Endothelial cell of umbilical vein (primary cell): Measurements from ENCODE around the gene ST8SIA6.

Experiments used
- EZH2 ChIP-seq: IDR thresholded peaks from 2 replicates; pipeline ENCODE4 v1.6.1; 2012; ENCODE audit warnings: borderline replicate concordance, low read depth, mild to moderate bottlenecking, moderate library complexity, low read length, inconsistent platforms; ENCODE audit not compliant: severe bottlenecking
- POLR2A ChIP-seq: IDR thresholded peaks from 2 replicates; pipeline ENCODE4 v1.6.1; 2012; ENCODE audit warnings: low read depth, mild to moderate bottlenecking, control low read depth, low read length
- TF ChIP-seq, protein P1 (sequence below), 2 donors: IDR thresholded peaks; 1 replicate in 1 of 2; 2 replicates in 1 of 2; pipeline ENCODE4 v1.5.1; 2011; ENCODE audit warnings: low read length in 2 of 2, mild to moderate bottlenecking in 2 of 2, moderate library complexity in 2 of 2, control low read depth in 1 of 2, inconsistent platforms in 1 of 2, low read depth in 1 of 2; ENCODE audit not compliant: insufficient read depth in 1 of 2; ENCODE audit errors: extremely low read depth in 1 of 2

DNA sequence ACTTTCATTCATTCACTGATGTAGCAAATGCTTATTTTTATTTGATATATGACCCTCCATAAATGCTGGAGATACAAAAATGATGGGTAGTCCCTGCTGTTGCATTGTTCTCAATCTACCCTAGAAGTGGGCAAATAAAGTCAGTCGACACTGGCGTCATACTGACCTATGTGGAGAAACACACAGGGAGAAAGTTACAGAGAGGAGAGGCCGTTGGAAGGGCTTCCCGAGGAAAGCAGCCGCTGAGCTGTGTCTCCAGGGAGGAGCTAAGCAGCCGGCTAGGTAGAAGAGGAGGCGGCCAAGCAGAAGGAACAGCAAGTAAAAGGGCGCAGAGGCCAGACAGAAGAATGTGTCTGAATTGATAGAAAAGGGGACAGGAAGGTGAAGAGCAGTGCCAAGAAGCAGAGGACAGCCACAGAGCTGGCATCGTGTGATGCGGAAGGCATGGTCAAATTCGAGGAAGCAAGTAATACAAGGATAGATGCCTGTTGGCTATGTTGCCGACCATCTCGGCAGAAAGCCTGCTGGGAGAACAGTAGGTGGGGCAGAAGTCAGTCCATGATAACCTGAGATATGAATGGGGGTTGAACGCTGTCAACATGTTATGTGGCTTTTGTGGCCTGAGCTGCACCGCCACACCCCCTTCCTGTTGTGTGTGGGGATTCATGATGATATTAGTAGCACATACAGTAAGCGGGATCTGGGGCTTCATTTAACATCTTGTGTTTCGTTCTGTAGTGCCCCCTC lies 25.9 kb downstream of the ST8SIA6 start:
- TF ChIP-seq, protein P1, sequence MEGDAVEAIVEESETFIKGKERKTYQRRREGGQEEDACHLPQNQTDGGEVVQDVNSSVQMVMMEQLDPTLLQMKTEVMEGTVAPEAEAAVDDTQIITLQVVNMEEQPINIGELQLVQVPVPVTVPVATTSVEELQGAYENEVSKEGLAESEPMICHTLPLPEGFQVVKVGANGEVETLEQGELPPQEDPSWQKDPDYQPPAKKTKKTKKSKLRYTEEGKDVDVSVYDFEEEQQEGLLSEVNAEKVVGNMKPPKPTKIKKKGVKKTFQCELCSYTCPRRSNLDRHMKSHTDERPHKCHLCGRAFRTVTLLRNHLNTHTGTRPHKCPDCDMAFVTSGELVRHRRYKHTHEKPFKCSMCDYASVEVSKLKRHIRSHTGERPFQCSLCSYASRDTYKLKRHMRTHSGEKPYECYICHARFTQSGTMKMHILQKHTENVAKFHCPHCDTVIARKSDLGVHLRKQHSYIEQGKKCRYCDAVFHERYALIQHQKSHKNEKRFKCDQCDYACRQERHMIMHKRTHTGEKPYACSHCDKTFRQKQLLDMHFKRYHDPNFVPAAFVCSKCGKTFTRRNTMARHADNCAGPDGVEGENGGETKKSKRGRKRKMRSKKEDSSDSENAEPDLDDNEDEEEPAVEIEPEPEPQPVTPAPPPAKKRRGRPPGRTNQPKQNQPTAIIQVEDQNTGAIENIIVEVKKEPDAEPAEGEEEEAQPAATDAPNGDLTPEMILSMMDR (IDR thresholded peaks at IDR 0.05; ENCODE audit: extremely low read depth in 1 of 2, insufficient read depth in 1 of 2, low read depth in 1 of 2, low read length in 2 of 2): no peak
- no peak for TF ChIP-seq POLR2A
- no peak for TF ChIP-seq EZH2
